HUES64 (cell line): ENCODE results near the gene KCNRG. TPM values are rescaled to one million over a fixed set of nuclear protein-coding genes. Genes with fewer than 3 reads are reported as not detected.
A peak's percentile ranks its signal among the peaks of the same experiment; 100 is the strongest.
"Not testable (repeated sequence)": the region's sequence is repeated elsewhere in the genome, so short reads cannot be mapped to it uniquely, and the experiment has no call there.

Experiments used
- H3K27ac ChIP-seq: 2 replicates; pipeline ENCODE4 v1.7.0; 2013; ENCODE audit warnings: low read depth, low read length, inconsistent platforms
- H3K27me3 ChIP-seq: 2 replicates; pipeline ENCODE4 v1.6.1; 2013; ENCODE audit warnings: mild to moderate bottlenecking, low read length; ENCODE audit not compliant: insufficient read depth
- H3K36me3 ChIP-seq: 2 replicates; pipeline ENCODE4 v1.6.1; 2013; ENCODE audit warnings: mild to moderate bottlenecking, low read length; ENCODE audit not compliant: insufficient read depth
- H3K4me1 ChIP-seq: 2 replicates; pipeline ENCODE4 v1.6.1; 2013; ENCODE audit warnings: mild to moderate bottlenecking, low read length, moderate library complexity; ENCODE audit not compliant: insufficient read depth
- H3K4me3 ChIP-seq: 2 replicates; pipeline ENCODE4 v1.5.1; 2013; ENCODE audit warnings: mild to moderate bottlenecking, low read length, moderate library complexity
- H3K9ac ChIP-seq: 2 replicates; pipeline ENCODE4 v1.6.1; 2013; ENCODE audit warnings: mild to moderate bottlenecking, low read depth, low read length
- H3K9me3 ChIP-seq: 2 replicates; pipeline ENCODE4 v1.6.1; 2013; ENCODE audit warnings: low read depth, low read length; ENCODE audit not compliant: insufficient read depth
- WGBS: fragments of 150-250, 120-280 bp; methylation state at CpG from one replicate; pipeline ENCODE4 v1.1.7; 2013; ENCODE audit warnings: missing lambda C conversion rate; 5-methylcytosine and 5-hydroxymethylcytosine counted together
- polyA plus RNA-seq, 2 experiments: library from polyadenylated mRNA; stranded (reverse); fragments of 50-300 nt; gene quantifications; one replicate each; pipeline ENCODE4 v1.2.3, GENCODE V29; 2013

The KCNRG gene, protein sequence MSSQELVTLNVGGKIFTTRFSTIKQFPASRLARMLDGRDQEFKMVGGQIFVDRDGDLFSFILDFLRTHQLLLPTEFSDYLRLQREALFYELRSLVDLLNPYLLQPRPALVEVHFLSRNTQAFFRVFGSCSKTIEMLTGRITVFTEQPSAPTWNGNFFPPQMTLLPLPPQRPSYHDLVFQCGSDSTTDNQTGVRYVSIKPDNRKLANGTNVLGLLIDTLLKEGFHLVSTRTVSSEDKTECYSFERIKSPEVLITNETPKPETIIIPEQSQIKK
- polyA plus RNA-seq (2013, experiment 1 of 2): 1.1 TPM
- not detected for polyA plus RNA-seq (2013, experiment 2 of 2)

DNA sequence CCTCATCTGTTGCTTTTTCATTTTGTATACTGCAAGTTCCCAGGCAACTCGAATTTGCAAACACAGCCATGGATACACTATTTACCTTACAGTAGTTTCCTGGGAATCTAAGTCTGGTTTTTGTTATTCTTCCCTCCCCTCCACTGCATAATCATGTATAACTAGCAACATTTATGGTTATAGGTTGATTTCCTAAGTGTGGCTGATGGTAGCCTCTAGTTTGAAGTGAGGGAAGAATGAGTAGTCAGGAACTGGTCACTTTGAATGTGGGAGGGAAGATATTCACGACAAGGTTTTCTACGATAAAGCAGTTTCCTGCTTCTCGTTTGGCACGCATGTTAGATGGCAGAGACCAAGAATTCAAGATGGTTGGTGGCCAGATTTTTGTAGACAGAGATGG is at the start of gene KCNRG:
KCNRG (plus strand) TSS at position 187 of the 400 bp plus-strand sequence; CDS start at position 237, 50 bp downstream.
- peaks cover 25% of the 10 kb centered on the region for H3K4me1 ChIP-seq
- peaks cover 39% of the 10 kb centered on the region for H3K36me3 ChIP-seq
- no peaks in the 10 kb centered on the region for H3K9me3 ChIP-seq
- H3K27me3 ChIP-seq: no peaks in the 10 kb centered on the region
- H3K4me3 ChIP-seq: no peak within 1 kb of the TSS
- no peak within 1 kb of the TSS for H3K9ac ChIP-seq
- WGBS: 62% methylated on average over 5 of the region's 5 CpGs
- peak within 1 kb of the TSS; percentile 88 for H3K27ac ChIP-seq

DNA sequence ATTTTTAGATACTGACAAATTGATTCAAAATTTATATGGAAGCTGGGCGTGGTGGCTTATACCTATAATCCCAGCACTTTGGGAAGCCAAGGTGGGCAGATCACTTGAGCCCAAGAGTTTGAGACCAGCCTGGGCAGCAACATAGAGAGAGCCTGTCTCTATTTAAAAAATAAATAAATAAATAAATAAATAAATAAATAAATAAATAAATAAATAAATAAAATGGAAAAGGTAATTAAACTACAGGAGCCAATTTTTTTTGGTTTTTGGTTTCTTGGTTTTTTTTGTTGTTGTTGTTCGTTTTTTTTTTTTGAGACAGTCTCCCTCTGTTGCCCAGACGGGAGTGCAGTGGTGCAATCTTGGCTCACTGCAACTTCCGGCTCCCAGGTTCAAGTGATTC is 47.8 kb upstream of the KCNRG start:
- Histone ChIP-seq H3K9ac (no peak overlapping the region), H3K9me3 (peaks cover 6% of the 10 kb centered on the region), H3K27ac (no peak overlapping the region), H3K4me1 (no peaks in the 10 kb centered on the region), H3K4me3 (no peak overlapping the region), H3K36me3 (no peaks in the 10 kb centered on the region), H3K27me3 (no peaks in the 10 kb centered on the region)
- 89% methylated on average over 4 of the region's 4 CpGs for WGBS

DNA sequence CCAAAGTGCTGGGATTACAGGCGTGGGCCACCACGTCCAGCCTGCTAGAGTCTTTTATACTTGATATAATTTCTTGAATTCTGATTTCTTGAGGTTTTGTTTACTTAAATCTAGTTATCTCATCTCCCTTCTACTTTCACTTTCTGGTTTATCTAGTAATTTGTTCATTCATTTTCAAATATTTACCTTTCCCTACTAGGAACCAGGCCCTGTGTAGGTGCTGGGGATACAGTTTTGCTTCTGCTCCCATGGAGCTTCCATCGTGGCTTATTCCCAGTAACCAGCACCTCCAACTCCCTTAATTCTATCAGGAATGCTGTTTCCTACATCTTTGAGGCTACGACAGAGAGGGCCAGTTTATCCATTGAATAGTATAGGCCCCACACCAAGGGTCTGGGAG is 42.5 kb upstream of the KCNRG start:
- no peaks in the 10 kb centered on the region for H3K9me3 ChIP-seq
- H3K36me3 ChIP-seq: no peaks in the 10 kb centered on the region
- 94% methylated on average over 4 of the region's 4 CpGs for WGBS
- H3K9ac ChIP-seq: no peak overlapping the region
- H3K27me3 ChIP-seq: no peaks in the 10 kb centered on the region
- H3K4me3 ChIP-seq: no peak overlapping the region
- H3K4me1 ChIP-seq: no peaks in the 10 kb centered on the region
- H3K27ac ChIP-seq: no peak overlapping the region

DNA sequence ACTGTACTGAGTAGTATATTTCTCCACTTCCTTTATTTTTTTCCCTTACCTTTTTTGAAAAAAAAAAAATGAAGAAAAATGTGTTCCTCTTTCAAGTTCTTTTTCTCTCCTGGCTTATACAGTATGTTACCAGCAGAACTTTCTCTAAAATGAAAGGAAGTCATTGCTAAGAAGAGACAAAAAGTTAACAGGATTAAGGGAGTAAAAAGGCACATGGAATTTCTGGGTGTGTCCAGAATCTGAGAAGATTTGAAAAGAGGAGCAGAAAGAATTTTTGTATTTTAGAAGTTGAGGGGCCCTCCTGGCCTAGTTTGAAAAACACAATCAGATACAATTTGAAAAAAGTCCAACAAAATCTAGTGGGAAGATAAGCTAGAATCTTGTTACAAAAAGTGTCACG is 39.4 kb upstream of the KCNRG start:
- H3K9me3 ChIP-seq: no peaks in the 10 kb centered on the region
- WGBS: 100% methylated on average over 1 of the region's 1 CpG
- H3K27me3 ChIP-seq: no peaks in the 10 kb centered on the region
- H3K4me1 ChIP-seq: no peaks in the 10 kb centered on the region
- H3K36me3 ChIP-seq: no peaks in the 10 kb centered on the region
- H3K9ac ChIP-seq: no peak overlapping the region
- H3K4me3 ChIP-seq: no peak overlapping the region
- H3K27ac ChIP-seq: no peak overlapping the region

DNA sequence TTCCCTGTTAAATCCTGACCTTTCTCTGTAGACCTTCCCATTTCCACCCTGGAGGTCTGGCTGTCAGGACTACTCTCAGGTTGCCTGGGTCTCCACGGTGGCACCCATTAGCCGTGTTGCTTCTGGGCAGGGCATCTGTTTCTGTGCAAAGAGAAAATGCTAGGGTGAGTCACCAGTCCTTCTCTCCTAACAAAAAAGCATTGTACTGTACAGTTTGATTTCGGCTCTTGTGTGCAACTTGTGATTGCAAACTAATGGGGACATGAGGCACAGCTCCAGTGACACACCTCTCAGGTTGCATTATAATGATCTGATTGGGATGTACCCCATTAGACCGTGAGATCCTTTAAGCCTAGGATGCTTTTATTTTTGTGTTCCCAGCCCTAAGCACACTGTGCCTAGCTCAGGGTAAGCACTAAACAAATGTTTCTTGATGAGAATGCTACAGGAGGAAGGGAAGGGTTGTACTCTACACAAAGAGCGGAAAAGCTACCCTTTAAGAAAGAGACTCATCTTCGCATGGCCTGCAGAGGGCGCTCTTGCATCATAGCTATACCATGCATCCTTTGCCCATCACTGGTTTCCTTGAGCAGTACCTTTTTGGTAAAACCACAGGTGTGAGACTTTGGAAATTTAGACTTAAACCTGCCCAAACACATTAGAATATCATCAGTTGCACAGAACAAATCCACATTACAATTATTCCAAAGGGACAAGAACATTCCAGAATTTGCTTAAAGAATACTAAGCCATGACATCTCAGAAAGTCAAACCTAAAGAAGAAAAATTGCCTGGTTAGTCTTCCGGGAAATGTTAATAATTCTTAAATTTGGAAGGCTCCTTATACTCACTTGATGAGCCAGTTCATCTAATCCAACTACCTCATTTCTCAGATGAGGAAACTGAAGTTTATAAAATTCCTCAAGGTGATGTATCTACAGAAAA is 38.7 kb upstream of the KCNRG start:
- Histone ChIP-seq H3K9ac (no peak overlapping the region), H3K4me1 (no peaks in the 10 kb centered on the region), H3K4me3 (no peak overlapping the region), H3K27ac (no peak overlapping the region), H3K27me3 (no peaks in the 10 kb centered on the region), H3K9me3 (no peaks in the 10 kb centered on the region), H3K36me3 (no peaks in the 10 kb centered on the region)
- WGBS: 58% methylated on average over 8 of the region's 8 CpGs

DNA sequence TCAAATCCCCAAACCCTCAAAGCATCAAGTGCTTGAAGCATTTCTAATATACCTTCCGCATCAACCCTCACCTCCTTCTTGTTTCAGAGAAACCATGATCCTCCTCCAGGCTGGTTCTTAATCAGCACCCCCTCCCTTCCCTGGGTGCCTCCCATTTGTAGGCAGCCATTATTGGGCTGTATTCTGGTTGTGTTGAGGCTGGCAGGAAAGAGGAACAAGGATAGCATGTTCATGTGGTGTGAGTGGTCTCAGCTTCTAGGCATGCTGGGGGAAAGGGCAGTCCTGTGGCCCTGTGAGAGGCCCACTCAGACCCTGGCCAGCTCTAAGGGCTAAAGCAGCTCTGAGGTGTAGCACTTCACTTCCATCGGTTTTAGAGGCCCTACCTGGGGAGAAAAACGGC is 37.3 kb upstream of the KCNRG start:
- Histone ChIP-seq H3K4me1 (no peaks in the 10 kb centered on the region), H3K4me3 (no peak overlapping the region), H3K9me3 (no peaks in the 10 kb centered on the region), H3K27me3 (no peaks in the 10 kb centered on the region), H3K9ac (no peak overlapping the region), H3K27ac (no peak overlapping the region), H3K36me3 (no peaks in the 10 kb centered on the region)
- WGBS: 92% methylated on average over 3 of the region's 3 CpGs

DNA sequence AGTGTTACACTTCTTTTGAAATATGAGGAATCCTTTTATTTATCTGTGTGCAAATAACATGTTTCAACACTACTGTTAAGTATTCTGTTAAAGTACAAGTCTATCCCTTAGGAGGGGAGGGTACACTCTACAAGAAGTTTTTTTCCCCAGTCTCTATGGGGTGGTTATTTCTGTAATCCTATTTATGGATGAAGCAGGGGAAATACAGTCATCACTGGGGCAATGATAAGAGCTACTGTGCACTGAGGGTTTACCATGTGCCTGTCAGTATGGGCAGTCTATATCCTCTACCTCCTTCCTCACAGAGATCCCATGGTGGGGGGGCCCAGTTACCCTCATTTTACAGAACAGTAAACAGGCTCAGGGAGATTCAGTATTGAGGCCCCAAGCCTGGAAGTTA is 35.0 kb upstream of the KCNRG start:
- no peak overlapping the region for H3K9ac ChIP-seq
- no peaks in the 10 kb centered on the region for H3K27me3 ChIP-seq
- no peaks in the 10 kb centered on the region for H3K4me1 ChIP-seq
- H3K4me3 ChIP-seq: no peak overlapping the region
- H3K27ac ChIP-seq: no peak overlapping the region
- no peaks in the 10 kb centered on the region for H3K9me3 ChIP-seq
- no peaks in the 10 kb centered on the region for H3K36me3 ChIP-seq

DNA sequence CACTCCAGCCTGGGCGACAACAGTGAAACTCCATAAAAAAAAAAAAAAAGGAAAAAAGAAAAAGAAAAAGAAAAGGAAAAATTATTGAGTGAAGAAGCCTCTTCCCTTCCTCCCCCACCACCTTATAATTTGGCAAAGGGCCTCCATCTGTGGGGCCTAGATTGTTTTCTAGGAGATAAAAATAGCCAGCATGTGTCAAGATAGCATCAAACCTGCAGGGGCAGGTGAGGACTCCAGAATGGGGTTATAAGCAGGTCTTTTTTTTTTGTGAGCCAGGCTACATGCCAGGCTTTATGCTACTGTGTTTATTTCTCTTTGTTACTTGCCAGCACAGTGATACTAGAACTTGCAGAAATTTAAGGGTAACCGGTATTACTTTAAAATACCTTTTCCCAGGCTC is 30.1 kb upstream of the KCNRG start:
- H3K9ac ChIP-seq: no peak overlapping the region
- H3K9me3 ChIP-seq: no peaks in the 10 kb centered on the region
- no peak overlapping the region for H3K4me3 ChIP-seq
- no peak overlapping the region for H3K27ac ChIP-seq
- H3K27me3 ChIP-seq: no peaks in the 10 kb centered on the region
- H3K36me3 ChIP-seq: no peaks in the 10 kb centered on the region
- H3K4me1 ChIP-seq: no peaks in the 10 kb centered on the region
- 95% methylated on average over 1 of the region's 2 CpGs for WGBS

DNA sequence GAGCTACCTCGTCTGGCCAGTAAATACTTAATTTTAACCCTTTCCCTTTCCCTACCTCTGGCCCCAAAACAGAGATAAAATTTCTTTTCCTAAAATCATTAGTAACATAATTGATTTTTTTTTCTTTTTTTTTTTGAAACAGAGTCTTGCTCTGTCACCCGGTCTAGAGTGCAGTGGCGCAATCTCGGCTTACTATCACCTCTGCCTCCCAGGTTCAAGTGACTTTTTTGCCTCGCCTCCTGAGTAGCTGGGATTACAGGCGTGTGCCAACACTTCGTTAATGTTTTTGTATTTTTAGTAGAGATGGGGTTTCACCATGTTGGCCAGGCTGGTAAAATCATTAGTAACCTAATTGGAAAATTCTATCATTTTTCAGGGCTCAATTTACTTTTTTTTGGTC is 28.8 kb upstream of the KCNRG start:
- no peak overlapping the region for H3K9ac ChIP-seq
- 90% methylated on average over 7 of the region's 7 CpGs for WGBS
- no peaks in the 10 kb centered on the region for H3K36me3 ChIP-seq
- H3K9me3 ChIP-seq: no peaks in the 10 kb centered on the region
- H3K4me1 ChIP-seq: no peaks in the 10 kb centered on the region
- no peaks in the 10 kb centered on the region for H3K27me3 ChIP-seq
- H3K4me3 ChIP-seq: no peak overlapping the region
- no peak overlapping the region for H3K27ac ChIP-seq

DNA sequence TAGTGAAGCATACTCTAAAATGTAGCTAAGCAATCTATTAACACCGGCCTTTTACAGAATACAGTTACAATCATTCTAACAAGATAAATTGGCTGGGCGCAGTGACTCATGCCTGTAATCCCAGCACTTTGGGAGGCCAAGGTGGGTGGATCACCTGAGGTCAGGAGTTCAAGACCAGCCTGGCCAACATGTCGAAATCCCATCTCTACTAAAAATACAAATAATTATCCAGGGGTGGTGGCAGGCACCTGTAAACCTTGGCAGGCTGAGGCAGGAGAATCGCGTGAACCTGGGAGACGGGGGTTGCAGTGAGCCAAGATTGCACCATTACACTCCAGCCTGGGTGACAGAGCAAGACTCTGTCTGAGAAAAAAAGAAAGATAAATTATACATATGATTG is 24.6 kb upstream of the KCNRG start:
- H3K9me3 ChIP-seq, H3K4me3 ChIP-seq, H3K36me3 ChIP-seq, H3K27ac ChIP-seq, H3K27me3 ChIP-seq, H3K4me1 ChIP-seq, H3K9ac ChIP-seq: not testable (repeated sequence)
- 95% methylated on average over 6 of the region's 6 CpGs for WGBS

DNA sequence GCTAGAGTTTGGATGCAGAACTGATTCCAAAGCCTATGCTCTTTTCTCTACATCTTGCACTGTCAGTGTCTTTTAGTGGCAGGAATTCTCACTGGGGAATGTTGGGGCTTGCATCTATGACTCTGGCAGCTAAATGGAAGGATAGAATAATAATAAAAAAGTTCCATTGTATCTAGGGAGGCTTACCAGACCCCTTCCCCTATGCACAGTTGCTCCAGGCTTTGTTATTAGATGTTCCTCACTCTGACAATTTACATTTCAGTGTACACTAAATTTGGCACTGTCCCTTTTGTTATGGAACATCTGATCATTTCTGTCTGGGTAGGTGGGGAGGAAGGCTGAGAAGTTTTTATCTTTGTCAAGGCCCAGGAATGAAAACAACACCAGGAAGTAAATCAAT is 22.1 kb upstream of the KCNRG start:
- H3K4me3 ChIP-seq: no peak overlapping the region
- H3K9ac ChIP-seq: no peak overlapping the region
- H3K4me1 ChIP-seq: peaks cover 11% of the 10 kb centered on the region
- peaks cover 4% of the 10 kb centered on the region; the same call in 1 of the 2 replicates for H3K36me3 ChIP-seq
- no peaks in the 10 kb centered on the region for H3K9me3 ChIP-seq
- H3K27me3 ChIP-seq: peaks cover 13% of the 10 kb centered on the region
- no peak overlapping the region for H3K27ac ChIP-seq
